Stimulated activated CD4-positive, alpha-beta T cell treated with anti-CD3 and anti-CD28 coated beads, Interleukin-1b, Interleukin-23, amount 100 ng/mL, for 1 hour (primary cell): ENCODE results near the gene GLT1D1.
"Not testable (repeated sequence)": the region's sequence is repeated elsewhere in the genome, so short reads cannot be mapped to it uniquely, and the experiment has no call there.

Source experiments
- DNase-seq, 2 donors: peaks; one replicate each; pipeline ENCODE4 v3.0.0-alpha.2; 2020; ENCODE audit warnings: low read depth in 2 of 2

Gene GLT1D1

DNA sequence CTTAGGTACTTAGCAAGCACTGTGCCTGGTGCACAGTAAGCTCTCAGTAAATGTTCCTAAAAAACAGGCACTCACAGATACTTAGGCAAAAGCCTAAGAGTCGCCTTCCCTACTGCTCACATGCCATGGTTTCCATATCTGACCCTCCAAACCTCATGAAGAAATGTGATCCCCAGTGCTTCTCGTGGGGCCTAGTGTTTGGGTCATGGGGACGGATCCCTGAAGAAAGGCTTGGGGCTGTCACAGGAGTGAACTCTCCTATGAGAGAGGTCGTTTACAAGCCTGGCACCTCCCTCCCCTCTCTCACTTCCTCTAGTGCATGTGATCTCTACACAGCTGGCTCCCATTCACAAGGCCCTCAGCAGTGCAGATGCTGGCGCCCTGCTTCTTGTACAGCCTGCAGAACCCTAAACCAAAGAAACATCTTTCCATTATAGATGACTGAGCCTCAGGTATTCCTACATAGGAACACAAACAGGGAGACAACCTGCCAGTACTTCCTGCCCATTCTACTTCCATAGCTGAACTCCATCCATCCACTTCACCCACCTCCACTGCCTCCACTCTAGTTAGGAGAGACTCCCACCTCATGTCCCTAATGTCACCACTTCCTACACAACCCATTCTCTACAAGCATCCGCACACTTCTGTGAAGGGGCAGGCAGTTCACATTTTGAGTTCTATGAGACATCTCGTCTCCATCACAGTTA, 32.4 kb upstream of the GLT1D1 start:
- no peak for DNase-seq

- no peak for DNase-seq
Measured at GRCh38 chr12:128823216-128823915, 29.9 kb upstream of the GLT1D1 start.

DNA sequence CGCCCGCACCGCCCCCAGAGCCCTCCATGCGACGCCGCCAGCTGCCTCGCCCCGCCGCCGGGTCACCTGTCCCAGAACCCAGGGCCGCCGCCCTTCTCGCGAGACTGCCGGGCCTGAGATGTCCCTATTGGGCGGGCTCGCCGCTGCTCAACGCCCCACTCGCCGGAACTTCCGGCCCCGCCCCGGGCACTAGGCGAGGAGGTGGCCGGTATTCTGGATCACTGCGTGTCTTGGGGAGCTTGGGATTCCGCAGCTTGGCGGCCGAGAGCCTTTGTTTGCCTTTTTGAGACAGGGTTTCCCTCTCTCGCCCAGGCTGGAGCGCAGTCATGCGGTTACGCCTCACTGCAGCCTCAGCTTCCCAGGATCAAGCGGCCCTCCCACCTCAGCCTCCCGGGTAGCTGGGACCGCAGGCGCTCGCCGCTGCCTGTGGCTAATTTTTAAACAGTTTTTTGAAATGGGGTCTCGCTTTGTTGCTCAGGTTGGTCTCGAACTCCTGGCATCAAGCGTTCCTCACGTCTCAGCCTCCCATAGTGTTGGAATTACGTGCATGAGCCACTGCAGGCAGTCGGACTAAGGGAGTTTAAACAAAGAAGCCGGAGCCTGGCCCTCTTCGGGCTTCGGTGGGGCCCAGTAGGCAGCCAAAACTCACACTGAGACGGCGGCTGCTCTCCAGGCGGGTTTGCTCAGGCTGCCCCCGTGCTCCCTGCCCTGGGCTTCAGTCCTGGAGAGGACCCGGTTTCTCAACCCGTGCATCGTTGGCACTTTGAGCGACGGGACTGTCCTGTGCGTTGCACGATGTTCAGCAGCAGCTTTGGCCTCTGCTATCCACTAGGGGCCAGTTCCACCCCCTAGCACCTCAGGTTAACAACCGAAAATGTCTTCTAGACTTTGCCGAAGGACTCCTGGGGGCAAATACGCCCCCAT, 29.1 kb upstream of the GLT1D1 start, which contains the start of gene SLC15A4:
SLC15A4 (minus strand) TSS at position 43 of the 924 bp plus-strand sequence; CDS start at position 28, 15 bp downstream.
- peak; percentile 67 to 84 for DNase-seq

- no peak for DNase-seq
Measured at GRCh38 chr12:128825835-128826234, 27.4 kb upstream of the GLT1D1 start.

DNA sequence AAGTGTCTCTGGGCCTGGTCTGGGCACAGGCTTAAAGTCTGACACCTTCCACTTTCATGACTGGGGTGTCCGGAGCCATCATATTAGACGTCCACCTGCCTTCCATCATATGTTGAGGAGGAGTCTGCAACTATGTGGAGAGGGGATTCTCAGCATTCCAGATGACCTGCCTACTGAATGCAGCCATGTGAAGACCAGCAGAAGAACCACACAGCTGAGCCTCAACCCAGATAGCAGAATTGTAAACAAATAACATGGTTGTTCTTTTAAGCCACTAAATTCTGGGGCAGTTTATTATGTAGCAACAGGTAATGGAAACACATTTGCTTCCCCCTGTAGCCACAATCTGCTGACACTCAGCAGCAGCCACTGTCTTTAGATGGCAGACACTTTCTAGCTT, 25.6 kb upstream of the GLT1D1 start:
- no peak for DNase-seq

- DNase-seq, result no peak
Measured at GRCh38 chr12:128829861-128830504, 23.3 kb upstream of the GLT1D1 start.

DNA sequence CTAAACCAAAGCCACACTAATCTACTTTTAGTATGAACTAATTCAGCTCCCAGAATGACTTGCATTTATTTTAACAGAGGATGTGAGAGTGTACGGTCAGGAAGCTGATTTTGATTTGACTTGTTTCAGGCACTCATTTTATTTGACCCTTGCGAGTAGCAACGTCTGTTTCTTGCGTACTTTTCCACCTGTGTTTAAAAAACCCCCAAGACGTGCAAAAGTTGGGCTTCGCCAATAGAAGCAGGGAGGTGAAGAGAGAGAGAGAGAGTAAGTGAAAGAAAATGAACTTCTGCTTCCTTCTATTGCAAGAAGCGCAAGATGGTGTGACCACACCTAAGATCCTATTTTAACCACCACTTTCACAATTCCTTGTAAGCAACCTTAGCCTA, 22.8 kb upstream of the GLT1D1 start:
- no peak for DNase-seq

GRCh38 chr12:128833418-128833817, 19.9 kb upstream of the GLT1D1 start:
- DNase-seq, result no peak

DNA sequence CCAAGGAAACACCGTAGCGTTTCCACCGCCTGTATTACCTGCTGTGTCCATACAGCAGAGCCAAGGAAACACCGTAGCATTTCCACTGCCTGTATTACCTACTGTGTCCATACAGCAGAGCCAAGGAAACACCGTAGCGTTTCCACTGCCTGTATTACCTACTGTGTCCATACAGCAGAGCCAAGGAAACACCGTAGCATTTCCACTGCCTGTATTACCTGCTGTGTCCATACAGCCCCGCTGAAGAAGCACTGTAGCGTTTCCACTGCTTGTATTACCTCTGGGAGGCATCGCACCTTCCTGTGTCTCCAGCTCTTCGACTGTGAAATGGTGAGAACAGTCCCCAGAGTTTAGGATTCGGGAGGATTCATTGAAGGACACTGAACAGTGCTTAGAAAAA, 13.4 kb upstream of the GLT1D1 start:
- not testable (repeated sequence) for DNase-seq

DNA sequence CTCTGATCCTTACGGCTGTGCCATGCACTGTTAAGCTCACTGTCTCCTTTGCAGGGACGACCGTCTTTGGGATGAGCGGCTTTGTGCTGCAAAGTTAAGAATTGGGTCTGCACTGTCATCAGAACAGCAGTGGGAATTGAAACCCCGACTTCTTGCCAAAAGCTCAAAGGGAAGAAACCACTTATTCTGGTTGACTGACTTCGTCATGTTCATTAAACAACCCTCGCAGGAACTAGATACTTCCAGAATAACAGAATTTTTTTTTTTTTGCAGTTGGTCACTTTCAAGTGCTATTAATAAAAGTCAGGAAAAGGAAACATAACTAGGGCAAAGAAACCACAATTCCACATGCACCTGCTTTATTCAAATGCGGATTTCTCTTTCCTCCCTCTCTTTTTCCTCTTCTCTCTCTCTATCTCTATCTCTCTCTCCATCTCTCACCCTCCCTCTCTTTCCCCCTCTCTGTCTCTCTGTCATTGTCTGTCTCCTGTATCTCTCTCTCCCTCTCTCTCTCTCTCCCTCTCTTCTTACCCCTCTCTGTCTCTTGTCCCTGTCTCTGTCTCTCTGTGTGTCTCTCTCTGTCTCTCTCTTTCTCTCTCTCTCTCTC, 12.3 kb upstream of the GLT1D1 start:
- DNase-seq, result no peak

DNA sequence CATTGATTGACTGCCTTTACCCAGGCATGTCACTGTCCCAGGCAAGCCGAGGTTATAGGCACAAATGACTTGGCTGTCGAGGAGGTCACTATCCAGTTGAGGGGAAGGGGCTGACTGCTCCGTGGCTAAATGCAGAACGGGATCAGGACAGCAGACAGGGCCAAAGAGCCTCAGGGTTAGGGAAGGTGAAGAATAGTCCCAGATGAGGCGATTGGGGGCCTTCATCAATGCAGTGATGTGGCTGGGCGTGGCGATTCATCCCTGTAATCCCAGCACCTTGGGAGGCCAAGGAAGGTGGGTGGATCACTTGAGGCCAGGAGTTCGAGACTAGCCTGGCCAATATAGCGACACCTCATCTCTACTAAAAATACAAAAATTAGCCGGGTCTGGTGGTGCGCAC, 10.7 kb upstream of the GLT1D1 start:
- DNase-seq, result no peak

GRCh38 chr12:128843538-128843937, 9.7 kb upstream of the GLT1D1 start:
- no peak for DNase-seq

DNA sequence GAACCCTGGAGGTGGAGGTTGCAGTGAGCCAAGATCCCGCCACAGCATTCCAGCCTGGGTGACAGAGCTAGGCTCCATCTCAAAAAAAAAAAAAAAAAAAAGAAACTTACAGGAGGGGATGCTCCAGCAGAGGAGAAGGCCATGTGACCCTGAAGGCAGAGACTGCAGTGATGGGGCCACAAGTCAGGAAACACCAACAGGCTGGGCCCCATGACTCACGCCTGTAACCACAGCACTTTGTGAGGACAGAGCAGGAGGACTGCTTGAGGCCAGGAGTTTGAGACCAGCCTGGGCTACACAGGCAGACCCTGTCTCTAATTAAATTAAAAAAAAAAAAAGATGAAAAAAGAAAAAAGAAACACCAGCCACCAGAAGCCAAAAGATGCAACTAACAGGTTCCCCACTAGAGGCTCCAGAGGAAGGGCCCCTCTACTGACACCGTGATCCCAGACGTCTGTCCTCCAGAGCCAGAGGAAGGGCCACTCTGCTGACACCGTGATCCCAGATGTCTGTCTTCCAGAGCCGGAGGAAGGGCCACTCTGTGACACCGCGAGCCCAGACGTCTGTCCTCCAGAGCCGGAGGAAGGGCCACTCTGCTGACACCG, 9.1 kb upstream of the GLT1D1 start:
- no peak for DNase-seq

GRCh38 chr12:128846671-128847070, 6.6 kb upstream of the GLT1D1 start:
- DNase-seq, result not testable (repeated sequence)

DNA sequence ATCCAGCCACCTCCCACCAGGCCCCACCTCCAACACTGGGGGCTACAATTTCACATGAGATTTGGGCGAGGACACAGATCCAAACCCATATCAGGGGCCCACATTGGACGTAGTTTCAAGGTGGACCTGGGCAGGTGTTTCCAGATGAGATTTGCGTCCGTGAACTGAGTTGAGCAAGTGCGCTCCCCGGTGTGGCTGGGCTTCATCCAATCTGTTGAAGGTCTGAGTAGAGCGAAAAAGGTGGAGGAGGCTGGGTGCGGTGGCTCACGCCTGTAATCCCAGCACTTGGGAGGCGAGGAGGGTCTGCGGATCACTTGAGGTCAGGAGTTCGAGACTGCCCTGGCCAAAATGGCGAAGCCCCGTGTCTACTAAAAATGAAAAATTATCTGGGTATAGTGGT, 4.9 kb upstream of the GLT1D1 start:
- no peak for DNase-seq

GRCh38 chr12:128849806-128850205, 3.5 kb upstream of the GLT1D1 start:
- DNase-seq, result not testable (repeated sequence)

- no peak for DNase-seq
Measured at GRCh38 chr12:128850400-128850799, 2.9 kb upstream of the GLT1D1 start.

DNA sequence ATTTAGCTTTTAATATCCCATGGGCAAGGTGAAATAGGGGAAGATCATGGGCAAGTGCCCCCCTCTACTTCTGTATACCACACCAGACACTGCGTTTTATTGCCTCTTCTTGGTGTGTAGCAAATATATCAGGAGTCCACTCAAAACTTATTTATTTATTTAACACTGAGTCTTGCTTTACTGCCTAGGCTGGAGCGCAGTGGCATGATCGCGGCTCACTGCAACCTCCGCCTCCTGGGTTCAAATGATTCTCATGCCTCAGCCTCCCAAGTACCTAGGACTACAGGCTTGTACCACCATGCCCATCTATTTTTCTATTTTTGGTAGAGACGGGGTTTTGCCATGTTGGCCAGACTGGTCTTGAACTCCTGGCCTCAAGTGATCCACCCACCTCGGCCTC, 1.8 kb upstream of the GLT1D1 start:
- DNase-seq, result not testable (repeated sequence)

DNA sequence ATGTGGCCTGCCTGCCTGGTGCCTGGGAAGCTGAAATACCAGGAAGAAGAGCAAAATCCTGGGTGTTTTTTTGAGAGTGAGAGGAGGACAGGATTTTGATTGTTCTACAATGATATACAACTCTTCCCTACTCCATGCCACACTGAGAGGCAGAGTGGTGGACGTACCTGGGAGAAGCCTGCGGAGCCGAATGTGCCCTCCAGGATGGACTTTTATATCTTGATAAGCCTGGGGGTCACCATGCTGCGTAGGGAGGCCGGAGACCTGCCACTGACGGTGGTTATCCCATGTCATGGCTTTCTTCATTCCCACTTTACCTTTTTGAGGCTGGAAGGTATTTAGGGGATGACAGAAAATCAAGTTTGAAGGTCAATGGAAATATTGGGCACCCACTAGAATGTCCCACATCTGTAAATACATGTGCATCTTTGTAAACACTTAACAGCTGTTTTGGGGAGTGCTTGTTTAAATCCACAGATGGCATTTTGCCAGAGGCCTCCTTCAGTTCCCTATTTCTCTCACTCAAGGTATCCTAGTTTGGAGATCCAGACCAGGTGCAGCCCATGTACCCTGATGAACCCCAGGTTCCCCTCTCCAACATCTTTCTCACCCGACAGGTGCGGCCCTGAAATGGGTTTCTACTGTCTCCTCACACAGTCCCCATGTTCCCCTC, 1.1 kb upstream of the GLT1D1 start:
- DNase-seq, result no peak

DNA sequence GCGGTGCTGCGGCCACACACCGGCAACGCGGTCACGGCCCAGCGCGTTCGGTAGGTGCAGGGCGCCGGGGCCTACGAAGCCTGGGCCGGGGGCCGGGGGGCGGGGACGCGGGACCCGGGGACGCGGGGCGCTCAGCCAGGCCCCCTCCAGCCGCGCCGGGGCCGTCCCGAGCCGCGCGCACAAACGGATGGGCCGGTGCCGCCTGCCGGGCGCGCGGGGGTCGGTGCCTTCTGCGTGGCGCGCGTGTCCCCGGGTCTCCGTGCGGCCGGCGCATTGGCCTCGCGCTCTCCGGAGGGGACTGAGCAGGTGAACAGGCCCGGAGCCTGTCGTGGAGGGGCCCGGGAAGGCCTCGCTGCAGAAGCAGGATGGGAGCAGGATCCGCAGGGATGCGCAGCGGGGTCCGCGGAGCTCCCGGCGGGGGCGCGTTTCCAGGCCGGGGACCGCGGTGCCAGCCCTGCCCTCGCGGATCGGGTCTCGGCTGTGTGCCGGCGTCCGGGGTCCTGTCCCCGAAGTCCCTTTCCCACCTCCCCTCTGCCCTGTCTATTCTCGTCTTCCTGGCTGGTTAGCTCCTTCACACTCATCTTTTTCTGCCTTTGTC, 421 bp downstream of the GLT1D1 start:
- no peak for DNase-seq
